Breast epithelium (tissue), 4 donors: Measurements from ENCODE around the gene DGKB. TPM values are rescaled to one million over a fixed set of nuclear protein-coding genes. Genes with fewer than 3 reads are reported as not detected.

Experiments used
- DNase-seq, 2 donors: peaks; one replicate each; pipeline ENCODE4 v3.0.0-alpha.2; 2019; ENCODE audit warnings: low spot score in 2 of 2
- H3K27ac ChIP-seq, 2 donors: fragments of 200-600 bp; sonication (generic) in 1 of 2; one replicate each; pipeline ENCODE4 v1.5.1; 2016 to 2019; ENCODE audit warnings: mild to moderate bottlenecking in 1 of 2
- H3K27me3 ChIP-seq, 2 donors: fragments of 200-600 bp; sonication (generic) in 1 of 2; one replicate each; pipeline versions ENCODE4 v1.5.1 to v1.6.0; 2017 to 2019; ENCODE audit warnings: control low read depth in 1 of 2, mild to moderate bottlenecking in 1 of 2
- H3K36me3 ChIP-seq: fragments of 200-600 bp; one replicate; pipeline ENCODE4 v1.5.1; 2019
- H3K4me1 ChIP-seq, 2 donors: fragments of 200-600 bp; sonication (generic); one replicate each; pipeline ENCODE4 v1.5.1; 2016 to 2019; ENCODE audit warnings: control low read depth in 1 of 2
- H3K4me3 ChIP-seq, 3 donors: fragments of 200-600 bp; sonication (generic); 1 replicate in 2 of 3; 2 replicates in 1 of 3; pipeline ENCODE4 v1.5.1; 2016 to 2019; ENCODE audit warnings: mild to moderate bottlenecking in 3 of 3, moderate library complexity in 2 of 3
- H3K9me3 ChIP-seq, 2 donors: fragments of 200-600 bp; sonication (generic) in 1 of 2; one replicate each; pipeline ENCODE4 v1.5.1; 2016 to 2019; ENCODE audit warnings: control low read depth in 1 of 2
- POLR2A ChIP-seq: fragments of 450-650 bp; IDR thresholded peaks from one replicate; pipeline ENCODE4 v1.6.1; 2016; ENCODE audit warnings: antibody characterized with exemption, mild to moderate bottlenecking, moderate library complexity
- POLR2AphosphoS5 ChIP-seq, 3 donors: sonication (generic); formaldehyde crosslinking; IDR thresholded peaks; one replicate each; pipeline ENCODE4 v1.6.1; 2017; ENCODE audit warnings: antibody characterized with exemption in 3 of 3
- intact Hi-C: fragments of 100-400 bp; cut with DNase I; formaldehyde crosslinking; loops from one replicate; pipeline ENCODE4 v1.15.1; 2023; ENCODE audit warnings: low total_unique reads
- total RNA-seq, 3 donors: library from RNA; depleted of rRNA; stranded (reverse); fragments of >200 nt; gene quantifications; one replicate each; pipeline ENCODE4 v1.1.0, GENCODE V29; 2016
- TF ChIP-seq, protein P1 (sequence below), 3 donors: fragments of 450-650 bp; IDR thresholded peaks; one replicate each; pipeline ENCODE4 v1.5.1; 2016 to 2017; ENCODE audit warnings: antibody characterized with exemption in 3 of 3, mild to moderate bottlenecking in 3 of 3, moderate library complexity in 3 of 3

The DGKB gene
- total RNA-seq, 3 donors from 2014 or later, result 0.16 to 0.44 (median 0.33) TPM

DNA sequence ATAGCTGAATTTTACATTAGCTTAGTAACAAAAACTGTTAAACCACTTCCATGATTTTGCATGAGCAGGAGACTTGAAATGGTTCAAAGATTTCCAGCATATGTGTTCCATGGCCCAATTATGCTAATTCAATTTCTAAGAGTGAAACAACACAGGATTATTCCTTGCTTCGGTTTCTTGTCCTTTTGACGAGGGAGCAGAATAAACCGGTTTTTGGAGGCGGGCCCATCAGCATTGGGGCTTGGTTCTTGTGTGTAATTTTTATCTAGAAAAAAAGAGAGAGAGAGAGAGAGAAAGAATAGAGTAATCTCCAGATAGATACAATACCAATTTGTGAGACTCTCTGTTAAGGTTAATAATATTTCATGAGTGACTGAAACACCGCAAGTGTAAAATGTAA, 753.6 kb downstream of the DGKB start:
- Histone ChIP-seq H3K27me3 (no peaks in the 10 kb centered on the region), H3K27ac (no peak overlapping the region), H3K4me3 (no peak overlapping the region), H3K9me3 (no peaks in the 10 kb centered on the region), H3K36me3 (no peaks in the 10 kb centered on the region), H3K4me1 (no peaks in the 10 kb centered on the region)
- intact Hi-C loops, result no loop called here
- DNase-seq, result no peak
- TF ChIP-seq POLR2A (no peak), POLR2AphosphoS5 (IDR thresholded peaks at IDR 0.05) (no peak)
- TF ChIP-seq, protein P1, sequence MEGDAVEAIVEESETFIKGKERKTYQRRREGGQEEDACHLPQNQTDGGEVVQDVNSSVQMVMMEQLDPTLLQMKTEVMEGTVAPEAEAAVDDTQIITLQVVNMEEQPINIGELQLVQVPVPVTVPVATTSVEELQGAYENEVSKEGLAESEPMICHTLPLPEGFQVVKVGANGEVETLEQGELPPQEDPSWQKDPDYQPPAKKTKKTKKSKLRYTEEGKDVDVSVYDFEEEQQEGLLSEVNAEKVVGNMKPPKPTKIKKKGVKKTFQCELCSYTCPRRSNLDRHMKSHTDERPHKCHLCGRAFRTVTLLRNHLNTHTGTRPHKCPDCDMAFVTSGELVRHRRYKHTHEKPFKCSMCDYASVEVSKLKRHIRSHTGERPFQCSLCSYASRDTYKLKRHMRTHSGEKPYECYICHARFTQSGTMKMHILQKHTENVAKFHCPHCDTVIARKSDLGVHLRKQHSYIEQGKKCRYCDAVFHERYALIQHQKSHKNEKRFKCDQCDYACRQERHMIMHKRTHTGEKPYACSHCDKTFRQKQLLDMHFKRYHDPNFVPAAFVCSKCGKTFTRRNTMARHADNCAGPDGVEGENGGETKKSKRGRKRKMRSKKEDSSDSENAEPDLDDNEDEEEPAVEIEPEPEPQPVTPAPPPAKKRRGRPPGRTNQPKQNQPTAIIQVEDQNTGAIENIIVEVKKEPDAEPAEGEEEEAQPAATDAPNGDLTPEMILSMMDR (IDR thresholded peaks at IDR 0.05), result no peak

DNA sequence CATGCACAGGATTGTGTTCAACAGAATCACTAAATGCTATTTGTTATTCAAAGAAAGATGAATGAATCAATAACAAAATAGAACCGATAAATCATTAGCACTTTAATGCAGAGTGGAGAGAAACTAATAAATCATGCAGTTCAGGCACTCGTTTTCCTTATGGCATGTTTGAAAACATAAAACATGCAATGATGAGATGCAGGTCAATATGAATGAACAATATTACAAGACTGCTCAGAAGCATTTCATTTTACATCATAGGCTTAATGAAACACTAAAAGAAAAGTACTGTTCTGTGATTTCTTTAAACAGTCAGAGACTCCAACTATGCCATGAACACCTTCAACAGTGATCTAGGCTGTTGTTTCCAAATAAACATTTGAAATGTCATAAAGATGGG, 755.0 kb downstream of the DGKB start:
- no peak overlapping the region for H3K27ac ChIP-seq
- H3K36me3 ChIP-seq, result no peaks in the 10 kb centered on the region
- H3K27me3 ChIP-seq, result no peaks in the 10 kb centered on the region
- no peak for TF ChIP-seq POLR2A
- no peak for TF ChIP-seq POLR2AphosphoS5 (IDR thresholded peaks at IDR 0.05)
- TF ChIP-seq, protein P1 (IDR thresholded peaks at IDR 0.05), result no peak
- DNase-seq, result no peak
- H3K4me1 ChIP-seq, result no peaks in the 10 kb centered on the region
- no peak overlapping the region for H3K4me3 ChIP-seq
- no peaks in the 10 kb centered on the region for H3K9me3 ChIP-seq
- intact Hi-C loops, result no loop called here

DNA sequence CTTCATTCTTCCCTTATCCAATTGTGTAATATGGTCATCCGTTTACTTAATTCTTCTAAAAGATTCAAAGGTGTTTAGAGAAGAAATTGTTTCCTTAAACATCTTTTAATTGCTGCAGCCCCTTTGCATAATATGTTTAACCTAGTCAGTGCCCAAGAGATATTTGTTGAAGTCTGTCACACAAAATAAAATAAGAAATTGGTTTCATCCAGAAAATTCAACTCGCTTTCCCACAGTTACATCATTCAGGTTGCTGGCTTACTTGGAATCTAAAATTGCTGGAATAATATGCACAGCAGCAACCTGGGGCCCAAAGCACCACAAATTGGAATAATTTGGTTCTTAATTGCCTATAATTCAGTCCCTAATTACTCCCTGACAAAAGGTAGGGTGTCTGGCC, 758.0 kb downstream of the DGKB start:
- intact Hi-C loops, result no loop called here
- Histone ChIP-seq H3K9me3 (no peaks in the 10 kb centered on the region), H3K36me3 (no peaks in the 10 kb centered on the region), H3K4me3 (no peak overlapping the region), H3K4me1 (no peaks in the 10 kb centered on the region), H3K27ac (no peak overlapping the region), H3K27me3 (no peaks in the 10 kb centered on the region)
- DNase-seq, result no peak
- TF ChIP-seq, protein P1 (IDR thresholded peaks at IDR 0.05), result no peak
- TF ChIP-seq POLR2AphosphoS5 (IDR thresholded peaks at IDR 0.05), result no peak

DNA sequence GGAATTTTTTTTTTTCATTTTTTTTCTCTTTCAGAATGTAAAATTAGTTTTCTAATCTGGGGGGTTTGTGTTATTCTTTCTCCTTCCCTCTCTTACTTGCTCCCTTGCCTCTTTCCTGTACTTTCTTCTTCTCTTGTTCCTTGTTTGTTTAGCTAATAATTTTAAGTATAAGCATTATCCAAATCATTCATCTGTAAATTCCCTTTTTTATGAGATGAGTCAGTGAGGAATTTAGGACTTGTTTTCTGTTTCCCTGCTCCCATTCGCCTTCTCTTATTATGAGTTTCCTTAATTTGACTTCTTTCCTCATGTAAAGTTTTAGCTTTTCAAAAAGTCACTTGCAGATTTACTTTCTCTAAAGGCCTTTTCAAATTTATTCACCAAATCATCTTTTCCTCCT, 758.4 kb downstream of the DGKB start:
- Histone ChIP-seq H3K9me3 (no peaks in the 10 kb centered on the region), H3K4me3 (no peak overlapping the region), H3K36me3 (no peaks in the 10 kb centered on the region), H3K27me3 (no peaks in the 10 kb centered on the region), H3K4me1 (no peaks in the 10 kb centered on the region), H3K27ac (no peak overlapping the region)
- intact Hi-C loops, result no loop called here
- TF ChIP-seq POLR2A (no peak), POLR2AphosphoS5 (IDR thresholded peaks at IDR 0.05) (no peak)
- TF ChIP-seq, protein P1 (IDR thresholded peaks at IDR 0.05), result no peak
- DNase-seq, result no peak

DNA sequence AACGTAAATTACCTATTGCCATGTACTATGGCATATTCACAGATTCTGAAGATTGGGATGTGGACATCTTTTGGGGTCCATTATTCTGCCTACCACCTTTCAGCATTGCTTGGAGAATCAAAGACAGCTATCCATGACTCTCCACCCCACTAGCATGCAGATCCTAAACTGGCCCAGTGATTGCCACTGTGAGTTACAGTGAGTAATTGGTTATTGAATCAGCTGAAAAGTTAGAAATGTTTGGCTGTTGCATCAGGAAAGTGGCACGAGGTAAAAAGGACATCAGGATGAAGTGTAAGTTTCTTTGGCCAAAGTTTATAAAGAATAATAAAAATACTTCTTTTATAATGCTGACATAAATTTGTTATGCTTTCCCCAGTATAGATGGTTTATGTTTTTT, 764.9 kb downstream of the DGKB start:
- Histone ChIP-seq H3K27ac (no peak overlapping the region), H3K9me3 (no peaks in the 10 kb centered on the region), H3K36me3 (no peaks in the 10 kb centered on the region), H3K4me3 (no peak overlapping the region), H3K27me3 (no peaks in the 10 kb centered on the region), H3K4me1 (no peaks in the 10 kb centered on the region)
- intact Hi-C loops, result no loop called here
- TF ChIP-seq, protein P1 (IDR thresholded peaks at IDR 0.05), result no peak
- no peak for TF ChIP-seq POLR2AphosphoS5 (IDR thresholded peaks at IDR 0.05)
- no peak for TF ChIP-seq POLR2A
- DNase-seq, result no peak
